HG02678 (cell line): ENCODE data around the gene MIA2.

Experiments used
- ATAC-seq: cut with Tn5 transposase; IDR thresholded peaks from one replicate; pipeline ENCODE4 v1.9.1; 2021; ENCODE audit warnings: mild to moderate bottlenecking, moderate library complexity; ENCODE audit not compliant: unreplicated experiment

MIA2 gene

GRCh38 chr14:39432179-39432618 is 198.5 kb downstream of the MIA2 start, which contains the start of gene FBXO33:
FBXO33 (minus strand) TSS chr14:39432433; CDS start chr14:39432162, 271 bp downstream.
- ATAC-seq: peak; percentile 81

- peak; percentile 65 for ATAC-seq
These were observed 199.1 kb downstream of the MIA2 start for GRCh38 chr14:39432619-39433451.

- ATAC-seq: no peak
These were observed 199.7 kb downstream of the MIA2 start for GRCh38 chr14:39433452-39433813.

- ATAC-seq: no peak
These were observed 200.7 kb downstream of the MIA2 start for GRCh38 chr14:39434401-39434800.

- ATAC-seq: no peak
These were observed 201.5 kb downstream of the MIA2 start for GRCh38 chr14:39435241-39435640.
